Lung microvascular endothelial cell (primary cell): ENCODE results near the gene ARHGEF10L. TPM values are rescaled to one million over a fixed set of nuclear protein-coding genes. Genes with fewer than 3 reads are reported as not detected.
A peak's percentile ranks its signal among the peaks of the same experiment; 100 is the strongest.

ENCODE experiments used
- DNase-seq, 2 donors: peaks; one replicate each; pipeline versions ENCODE4 v3.0.0 to v3.0.0-alpha.2; 2010; ENCODE audit warnings: low read depth in 2 of 2
- total RNA-seq: library from RNA; depleted of rRNA; stranded (reverse); fragments of >200 nt; gene quantifications from 2 replicates; pipeline ENCODE4 v1.2.1, GENCODE V29; 2014

Gene ARHGEF10L
- total RNA-seq, 1 donor from 2014 or later: 0.20 TPM

DNA sequence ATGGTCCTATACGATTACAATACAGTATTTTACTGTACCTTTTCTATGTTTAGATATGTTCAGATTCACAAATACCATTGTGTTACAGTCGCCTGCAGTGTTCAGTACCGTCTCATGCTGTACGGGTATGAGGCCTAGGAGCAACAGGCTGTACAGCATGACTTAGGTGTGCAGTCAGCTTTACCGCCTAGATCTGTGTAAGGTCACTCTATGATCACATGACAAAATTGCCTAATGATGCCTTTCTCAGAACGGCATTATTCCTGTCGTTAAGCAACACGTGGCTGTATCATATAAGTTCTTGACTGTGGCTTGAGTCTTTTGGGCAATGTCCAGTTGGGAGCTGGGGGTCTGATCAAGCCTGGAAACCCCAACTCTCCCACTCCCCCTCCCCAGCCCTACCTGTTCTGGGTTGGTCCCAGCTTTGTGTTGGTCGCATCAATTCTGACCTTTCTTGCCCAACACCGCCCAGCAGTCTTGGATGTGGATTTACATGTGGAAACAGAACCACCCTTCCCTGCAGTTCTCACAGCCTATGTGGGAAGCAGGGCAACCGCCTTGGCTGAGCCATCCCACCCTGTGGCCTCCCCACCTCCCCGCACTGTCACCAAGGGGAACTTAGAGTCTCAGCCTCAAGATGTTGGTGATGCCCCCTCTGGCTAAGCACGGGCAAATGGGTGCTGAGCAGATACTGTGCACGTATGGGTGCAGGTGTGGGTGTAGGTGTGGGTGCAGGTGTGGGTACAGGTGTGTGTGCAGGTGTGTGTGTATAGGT lies 135.4 kb downstream of the ARHGEF10L start:
- no peak for DNase-seq

DNA sequence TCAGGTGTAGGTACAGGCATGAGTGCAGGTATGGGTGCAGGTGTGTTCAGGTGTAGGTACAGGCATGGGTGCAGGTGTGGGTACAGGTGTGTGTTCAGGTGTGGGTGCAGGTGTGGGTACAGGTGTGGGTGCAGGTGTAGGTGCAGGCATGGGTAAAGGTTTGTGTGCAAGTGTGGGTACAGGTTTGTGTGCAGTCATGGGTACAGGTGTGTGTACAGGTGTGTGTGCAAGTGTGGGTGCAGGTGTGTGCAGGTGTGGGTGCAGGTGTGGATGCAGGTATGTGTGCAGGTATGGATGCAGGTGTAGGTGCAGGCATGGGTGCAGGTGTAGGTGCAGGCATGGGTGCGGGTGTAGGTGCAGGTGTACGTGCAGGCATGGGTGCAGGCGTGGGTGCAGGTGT lies 136.2 kb downstream of the ARHGEF10L start:
- no peak for DNase-seq

DNA sequence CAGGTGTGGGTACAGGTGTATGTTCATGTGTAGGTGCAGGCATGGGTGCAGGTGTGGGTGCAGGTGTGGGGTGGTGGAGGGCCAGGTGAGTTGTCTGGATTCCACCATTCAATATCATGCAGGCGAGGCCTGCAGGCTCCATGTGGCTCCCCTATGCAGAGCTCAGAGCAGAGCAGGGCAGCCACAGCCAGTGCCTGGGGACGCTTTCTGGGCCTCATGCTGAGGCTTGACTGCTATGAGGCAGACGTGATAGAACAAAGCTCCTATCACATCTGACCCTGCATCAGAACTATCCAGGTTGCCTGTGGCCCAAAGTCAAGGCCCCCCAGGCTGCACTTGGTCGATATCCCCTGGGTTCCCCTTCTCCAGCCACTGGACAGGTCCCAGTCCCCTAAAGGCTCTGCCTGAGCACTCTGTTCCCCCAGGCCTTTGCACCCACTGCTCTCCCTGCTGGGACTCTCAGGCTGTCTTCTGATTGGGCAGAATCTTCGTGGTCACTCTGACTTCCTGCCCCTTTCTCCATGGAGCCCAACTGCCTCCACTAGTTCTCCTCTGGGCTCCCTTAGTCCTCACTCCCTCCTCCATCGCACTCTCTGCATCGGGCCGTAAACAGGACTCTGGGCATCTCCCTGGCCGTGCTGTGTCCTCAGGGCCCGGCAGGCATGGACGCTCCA lies 137.0 kb downstream of the ARHGEF10L start:
- DNase-seq: no peak

DNA sequence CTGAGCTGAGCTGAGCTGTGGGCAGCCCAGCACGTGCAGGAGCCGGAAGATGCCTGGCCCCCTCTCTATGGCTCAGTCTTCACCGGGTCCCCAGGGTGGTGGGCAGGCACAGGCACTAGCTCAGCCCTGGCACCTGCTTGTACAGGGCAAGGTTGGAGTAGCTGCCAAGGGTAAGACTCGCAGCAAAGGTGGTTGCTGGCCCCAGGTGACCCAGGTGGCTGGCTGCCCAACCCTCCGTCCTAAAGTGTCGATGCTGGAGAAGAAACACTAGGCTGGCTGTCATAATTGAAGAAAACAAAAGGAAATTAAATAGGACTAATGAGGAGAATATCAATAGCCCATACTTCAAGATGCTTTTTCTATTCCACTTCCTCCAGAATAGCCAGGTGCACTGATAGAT lies 138.5 kb downstream of the ARHGEF10L start:
- DNase-seq: no peak

DNA sequence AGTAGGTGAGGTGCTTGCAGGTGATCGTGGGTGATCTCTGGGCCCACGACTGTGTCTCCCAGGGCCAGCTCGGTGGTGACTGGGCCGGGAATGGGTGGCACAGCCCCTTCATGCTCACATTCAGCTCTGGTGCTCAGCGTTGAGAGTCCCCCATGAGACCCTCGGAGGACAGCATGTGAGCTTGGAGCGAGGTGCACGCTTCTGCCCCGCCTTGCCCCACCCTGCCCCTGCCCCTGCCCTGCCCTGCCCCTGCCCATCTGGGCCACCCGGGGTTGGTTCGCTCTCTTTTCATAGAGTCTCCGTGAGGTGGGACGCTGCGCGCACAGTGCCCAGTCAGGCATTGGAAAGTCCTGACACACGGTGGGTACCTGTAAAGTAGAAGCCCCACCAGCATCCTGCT lies 140.4 kb downstream of the ARHGEF10L start:
- no peak for DNase-seq

DNA sequence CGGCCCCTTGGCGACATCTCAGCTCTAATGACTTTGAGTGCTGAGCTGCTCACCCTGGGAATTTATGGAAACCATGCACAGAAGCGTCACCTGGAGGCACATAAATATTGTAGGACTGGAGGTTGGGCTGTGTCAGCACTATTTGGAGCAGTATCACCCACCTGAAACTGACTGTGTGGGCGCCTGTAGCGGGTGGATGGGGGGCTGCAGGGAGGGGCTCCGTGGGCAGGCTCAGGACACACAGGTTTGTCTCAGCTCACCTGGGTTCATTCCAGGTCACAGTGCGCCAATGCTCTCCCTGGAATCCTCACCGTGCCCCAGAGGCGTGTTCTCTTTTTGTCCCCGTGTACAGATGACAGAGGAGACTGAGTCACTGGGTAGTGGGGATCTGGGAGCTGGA lies 140.8 kb downstream of the ARHGEF10L start:
- DNase-seq: no peak

DNA sequence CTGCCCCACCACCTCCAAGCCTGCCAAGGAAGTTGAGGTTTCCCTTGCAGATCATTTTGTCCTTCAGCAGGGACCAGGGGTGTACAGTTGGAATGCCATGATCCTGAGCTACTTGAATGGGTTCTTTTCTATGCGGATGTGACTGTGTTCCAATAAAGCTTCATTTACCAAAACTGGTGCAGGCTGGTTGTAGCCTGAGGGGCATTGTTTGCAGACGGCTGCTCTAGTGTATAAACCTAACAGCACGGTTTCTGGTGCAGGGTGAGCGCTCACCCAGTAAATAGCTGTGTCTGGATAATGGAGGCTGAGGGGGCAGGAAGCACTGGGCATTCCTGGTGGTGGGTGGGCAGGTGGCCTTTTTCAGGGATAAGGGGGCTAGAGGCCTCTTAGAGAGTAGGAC lies 142.9 kb downstream of the ARHGEF10L start:
- no peak for DNase-seq

DNA sequence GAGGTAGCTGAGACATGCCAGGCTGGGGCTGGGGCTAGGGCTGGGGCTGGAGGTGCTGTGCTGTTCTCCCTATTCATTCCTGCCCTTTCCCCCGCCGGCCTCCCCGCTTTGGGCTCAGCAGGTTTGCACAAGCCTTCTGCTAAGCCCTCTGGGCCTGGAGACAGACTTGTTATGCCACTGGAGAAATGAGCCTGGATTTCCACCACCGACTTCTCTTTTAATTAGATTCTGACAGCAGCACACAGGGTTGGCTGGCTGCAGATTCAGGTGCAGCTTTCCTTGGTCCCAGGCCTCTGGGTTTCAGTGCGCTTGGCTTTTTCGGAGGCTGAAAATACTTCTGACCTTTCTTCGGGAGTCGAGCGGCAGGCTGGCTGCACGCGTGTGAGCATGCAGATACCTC lies 144.1 kb downstream of the ARHGEF10L start:
- DNase-seq: no peak

DNA sequence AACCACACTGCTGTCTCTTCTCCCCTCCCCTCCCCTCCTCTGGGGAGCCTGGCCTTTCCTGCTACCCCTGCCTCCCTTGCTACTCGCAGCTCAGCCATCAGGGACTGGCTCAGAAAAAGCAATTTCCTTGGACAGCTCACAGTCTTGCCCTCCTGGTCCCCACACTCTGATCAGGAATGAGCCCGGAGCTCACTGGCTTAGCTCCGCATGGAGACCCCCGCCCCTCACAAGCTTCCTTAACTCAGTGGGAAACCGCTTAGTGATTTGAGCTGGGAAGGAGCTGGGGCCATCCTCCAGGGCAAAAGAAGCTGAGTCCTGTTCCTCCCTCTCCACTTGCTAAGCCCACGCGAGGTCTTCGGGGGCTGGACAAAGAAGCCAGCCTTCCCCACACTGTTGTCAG lies 145.3 kb downstream of the ARHGEF10L start:
- no peak for DNase-seq

DNA sequence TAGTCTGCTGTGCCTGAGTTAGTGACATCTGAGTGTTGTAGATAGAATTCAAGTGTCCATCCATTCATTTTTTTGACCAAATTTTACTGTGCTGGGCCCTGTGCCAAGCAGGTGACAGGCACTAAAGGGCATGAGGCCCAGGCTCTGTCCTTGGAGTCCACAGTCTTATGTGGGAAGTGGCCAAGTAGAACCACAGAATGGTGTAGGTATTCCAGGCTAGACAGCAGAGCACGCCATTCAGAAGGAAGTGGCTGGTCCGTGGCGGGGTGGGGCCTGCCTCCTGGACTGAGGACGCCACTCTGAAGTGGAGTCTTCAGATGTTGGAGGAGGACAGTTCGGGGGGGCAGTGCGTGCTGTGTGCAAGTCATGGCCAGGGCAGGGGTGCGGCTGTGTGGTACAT lies 146.8 kb downstream of the ARHGEF10L start:
- no peak for DNase-seq

DNA sequence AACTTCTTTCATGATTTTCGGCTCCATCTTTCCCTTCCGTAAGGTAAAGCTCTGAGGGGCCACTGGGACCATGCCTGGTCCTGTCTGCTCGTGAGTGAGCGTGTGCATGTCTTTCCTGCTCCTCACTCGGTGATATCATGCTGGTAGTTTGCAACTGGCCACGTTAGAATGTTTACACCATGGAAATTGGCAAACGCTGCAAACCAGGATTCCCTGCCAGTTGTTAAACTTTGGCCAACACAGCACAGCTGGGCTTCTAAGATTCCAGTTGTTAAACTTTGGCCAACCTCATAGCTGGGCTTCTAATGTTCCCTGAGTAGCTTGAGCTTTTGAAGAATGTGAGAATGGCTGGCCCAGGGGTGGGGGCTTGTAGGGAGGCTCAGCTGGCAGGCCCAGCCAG lies 147.6 kb downstream of the ARHGEF10L start:
- no peak for DNase-seq

DNA sequence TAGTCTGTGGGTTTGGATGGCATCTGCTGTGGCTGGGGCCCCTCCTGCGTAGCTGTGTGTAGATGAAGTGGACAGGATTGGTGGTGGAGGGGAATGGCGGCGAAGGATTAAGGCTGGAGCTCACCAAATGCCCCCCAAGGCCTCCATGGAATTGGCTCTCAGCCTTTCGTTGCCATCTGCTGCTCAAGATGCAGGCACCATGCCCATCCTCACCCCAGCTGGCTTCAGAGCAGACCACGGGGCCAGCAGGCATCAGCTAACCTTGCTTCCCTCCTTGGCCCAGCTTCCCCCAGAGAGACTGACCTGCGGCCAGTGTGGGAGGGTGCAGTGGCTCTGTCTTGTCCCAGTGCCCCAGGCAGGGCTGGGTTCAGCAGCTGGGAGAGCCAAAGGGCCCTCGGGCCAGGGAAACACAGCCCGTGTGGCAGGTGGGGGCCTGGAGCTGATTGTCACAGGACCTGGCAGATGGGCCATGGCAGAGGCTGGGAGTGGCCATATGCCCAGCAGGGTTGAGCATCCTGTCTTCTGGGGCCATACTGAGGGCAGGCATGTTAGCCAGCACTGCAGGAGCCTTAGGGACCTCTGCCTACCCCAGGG lies 148.8 kb downstream of the ARHGEF10L start:
- DNase-seq: no peak

DNA sequence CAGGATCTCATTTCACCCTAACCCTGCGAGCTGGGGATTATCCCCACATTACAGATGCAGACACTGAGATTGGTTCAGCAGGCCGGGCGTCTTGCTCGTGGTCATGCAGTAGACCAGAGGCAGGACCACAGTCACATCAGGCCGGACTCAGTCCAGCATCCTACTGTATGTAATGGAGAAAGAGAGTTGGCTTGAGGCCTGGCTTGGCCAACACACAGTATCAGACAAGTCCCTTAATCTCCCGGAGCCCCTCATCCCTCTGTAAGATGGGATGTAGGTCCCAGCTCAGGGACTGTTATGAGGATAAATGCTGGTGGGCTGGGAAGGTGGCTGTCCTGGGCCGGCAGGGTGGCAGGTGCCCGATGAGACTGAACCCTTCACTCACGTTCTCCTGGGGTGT lies 149.5 kb downstream of the ARHGEF10L start:
- DNase-seq: no peak

DNA sequence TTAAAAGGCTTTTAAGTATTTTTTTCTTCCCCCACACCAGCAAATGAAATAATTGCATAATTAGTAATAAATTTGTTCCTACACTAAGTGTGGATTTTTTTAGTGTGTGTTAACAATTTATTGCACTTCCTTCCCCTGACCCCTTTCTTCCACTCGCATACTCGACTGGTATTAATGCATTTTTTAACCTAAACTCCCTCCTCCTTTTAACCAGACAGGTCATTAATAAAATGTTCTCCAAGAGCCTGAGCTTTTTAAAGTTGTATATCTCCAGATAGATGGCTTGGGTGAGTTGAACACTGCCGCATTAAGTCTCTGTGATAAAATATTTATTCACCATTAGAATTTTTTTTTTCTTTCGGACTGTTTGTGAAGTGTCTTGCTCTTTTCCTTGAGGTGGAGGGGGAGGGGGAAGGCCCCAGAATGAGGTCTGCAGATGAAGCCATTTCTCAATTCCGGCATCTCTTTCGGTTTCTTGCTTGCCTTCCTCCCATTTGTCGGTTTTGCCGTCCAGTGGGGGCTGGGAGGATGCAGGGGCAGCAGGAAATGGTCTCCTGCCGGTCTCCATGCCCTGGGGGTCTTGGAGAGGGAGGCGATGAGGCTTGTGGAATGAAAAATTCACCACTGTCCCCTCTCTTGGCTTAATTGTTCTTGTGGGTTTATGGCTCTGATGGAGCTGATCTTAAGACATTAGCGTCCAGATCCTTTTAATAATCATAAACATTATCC lies 151.6 kb downstream of the ARHGEF10L start:
- no peak for DNase-seq

DNA sequence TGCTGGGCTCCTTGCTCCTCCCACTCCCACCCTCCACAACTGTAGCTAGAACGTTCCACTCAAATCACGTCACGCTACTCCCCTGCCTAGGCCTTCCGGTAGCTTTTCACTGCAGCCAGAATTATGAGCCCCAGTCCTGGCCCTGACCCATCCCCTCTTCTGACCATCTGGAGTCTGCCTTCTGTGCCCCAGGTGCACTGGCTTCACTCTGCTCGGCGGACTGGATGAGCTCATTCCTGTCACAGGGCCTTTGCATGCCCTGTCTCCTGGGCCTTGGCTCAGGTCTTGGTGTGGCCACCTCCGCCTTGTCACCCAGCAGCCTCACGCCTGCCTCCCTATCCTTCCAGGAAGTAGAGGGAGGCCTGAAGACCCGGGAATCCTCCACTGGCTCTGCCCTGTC lies 153.1 kb downstream of the ARHGEF10L start:
- DNase-seq: no peak

DNA sequence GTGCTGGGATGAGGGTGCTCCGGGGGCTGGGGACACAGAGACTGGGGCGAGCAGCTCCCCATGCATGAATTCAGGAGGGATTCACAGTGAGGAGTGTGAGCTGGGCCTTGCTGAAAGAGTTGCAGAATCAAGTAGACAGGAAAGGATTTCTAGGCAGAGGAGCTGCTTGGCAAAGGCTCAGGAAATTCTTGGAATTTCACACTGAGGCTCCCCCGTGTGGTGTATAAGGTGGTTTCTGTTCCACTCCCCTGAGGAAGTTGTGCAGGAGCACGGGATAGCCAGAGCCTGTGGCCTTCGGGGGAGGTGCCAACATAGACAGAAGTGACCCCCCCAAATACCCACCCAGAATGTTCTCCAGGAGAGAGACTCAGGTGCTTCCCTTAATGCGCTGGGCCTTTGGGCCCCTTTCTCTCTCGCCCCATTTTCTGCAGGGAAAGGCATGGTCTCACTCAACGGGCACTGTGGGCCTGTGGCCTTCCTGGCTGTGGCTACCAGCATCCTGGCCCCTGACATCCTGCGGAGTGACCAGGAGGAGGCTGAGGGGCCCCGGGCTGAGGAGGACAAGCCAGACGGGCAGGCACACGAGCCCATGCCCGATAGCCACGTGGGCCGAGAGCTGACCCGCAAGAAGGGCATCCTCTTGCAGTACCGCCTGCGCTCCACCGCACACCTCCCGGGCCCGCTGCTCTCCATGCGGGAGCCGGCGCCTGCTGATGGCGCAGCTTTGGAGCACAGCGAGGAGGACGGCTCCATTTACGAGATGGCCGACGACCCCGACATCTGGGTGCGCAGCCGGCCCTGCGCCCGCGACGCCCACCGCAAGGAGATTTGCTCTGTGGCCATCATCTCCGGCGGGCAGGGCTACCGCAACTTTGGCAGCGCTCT lies 157.2 kb downstream of the ARHGEF10L start:
- DNase-seq: peak; percentile 49 to 55

DNA sequence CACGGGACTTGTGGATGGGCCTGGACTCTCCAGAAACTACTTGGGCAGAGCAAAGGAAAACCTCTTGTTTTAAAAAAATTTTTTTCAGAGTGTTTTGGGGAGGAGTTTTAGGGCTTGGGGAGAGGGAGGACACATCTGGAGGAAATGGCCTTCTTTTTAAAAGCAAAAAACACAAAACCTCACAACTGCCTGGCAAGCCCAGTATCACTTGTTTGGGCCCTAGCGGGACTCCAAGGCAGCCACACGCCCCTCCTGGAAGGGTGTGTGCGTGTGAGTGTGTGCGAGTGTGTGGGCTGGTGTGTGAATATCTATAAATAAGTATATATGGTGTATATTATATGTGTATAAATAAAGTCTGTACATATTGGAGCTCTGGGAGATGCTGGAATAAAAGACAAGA lies 158.0 kb downstream of the ARHGEF10L start:
- no peak for DNase-seq

DNA sequence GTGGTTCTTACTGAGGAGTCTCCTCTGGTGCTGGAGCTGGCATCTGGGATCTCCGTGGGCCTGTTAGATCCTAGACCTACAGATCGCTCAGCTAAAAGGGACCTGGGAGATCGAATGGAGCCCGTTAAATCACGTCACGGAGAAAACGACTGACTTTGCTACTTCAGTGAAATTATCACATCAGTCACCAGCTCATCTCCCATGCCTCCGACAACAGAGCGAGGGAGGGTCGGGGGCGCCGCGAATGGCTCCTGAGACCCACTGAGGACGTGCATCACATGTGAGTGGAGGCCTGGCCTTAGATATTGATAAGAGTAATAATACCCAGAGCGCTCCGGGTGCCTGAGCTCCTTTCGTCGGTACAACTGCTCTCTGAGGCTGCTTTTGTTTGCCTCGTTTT lies 160.1 kb downstream of the ARHGEF10L start:
- DNase-seq: no peak

DNA sequence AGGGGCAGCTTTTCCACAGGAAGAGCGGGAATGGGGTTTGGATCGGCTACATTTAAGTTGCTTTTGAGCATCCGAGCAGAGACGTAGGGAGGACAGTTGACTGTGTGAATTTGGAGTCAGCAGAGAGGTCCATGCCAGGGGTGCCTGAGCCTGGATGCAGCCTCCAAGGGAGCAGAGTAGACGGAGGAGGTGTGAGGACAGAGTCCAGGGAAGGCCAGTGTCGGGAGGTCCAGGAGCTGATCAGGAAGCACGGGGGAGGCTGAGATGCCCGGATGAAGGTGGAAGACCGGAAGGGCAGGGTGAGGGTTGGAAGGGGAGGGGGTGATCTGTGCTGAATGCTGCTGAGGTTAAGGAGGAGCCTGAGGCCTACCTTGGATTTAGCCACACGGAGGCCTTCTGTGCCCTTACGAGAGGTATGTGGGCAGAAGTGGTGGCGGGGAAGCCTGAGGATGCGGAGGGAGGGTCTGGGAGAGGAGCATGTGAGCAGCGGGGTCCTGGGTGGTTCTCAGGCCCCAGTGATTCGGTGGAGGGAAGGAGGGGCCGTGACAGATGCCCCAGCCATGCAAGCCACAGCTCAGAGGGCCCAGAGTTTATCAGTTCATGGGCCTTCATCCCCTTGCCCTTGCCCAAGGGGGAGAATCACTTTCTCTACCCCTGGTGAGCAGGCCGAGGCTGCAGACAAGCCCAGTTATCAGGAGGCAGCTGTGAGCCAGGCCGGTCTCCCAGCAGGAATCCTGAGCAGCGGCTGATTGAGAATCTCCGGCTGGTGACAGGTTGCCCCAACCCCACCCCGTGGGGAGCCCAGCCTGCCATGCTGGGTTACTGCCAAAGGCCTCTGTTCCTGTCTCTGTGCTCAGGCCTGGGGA lies 161.7 kb downstream of the ARHGEF10L start:
- no peak for DNase-seq

DNA sequence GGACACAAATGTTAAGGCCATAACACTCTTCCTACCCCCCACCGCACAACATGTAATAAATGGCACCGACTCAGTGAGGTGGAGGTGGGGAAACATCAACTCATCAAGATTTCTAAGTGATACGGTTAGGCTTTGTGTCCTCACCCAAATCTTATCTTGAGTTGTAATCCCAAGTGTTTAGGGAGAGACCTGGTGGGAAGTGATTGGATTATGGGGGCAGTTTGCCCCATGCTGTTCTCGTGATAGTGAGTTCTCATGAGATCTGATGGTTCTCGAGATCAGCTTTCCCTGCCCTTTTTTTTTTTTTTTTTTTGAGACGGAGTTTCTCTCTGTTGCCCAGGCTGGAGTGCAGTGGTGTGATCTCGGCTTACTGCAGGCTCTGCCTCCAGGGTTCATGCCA lies 164.7 kb downstream of the ARHGEF10L start:
- DNase-seq: no peak
